Measurements from ENCODE around the gene SEMA7A.
"Not testable (repeated sequence)": the region's sequence is repeated elsewhere in the genome, so short reads cannot be mapped to it uniquely, and the experiment has no call there.

Gene SEMA7A

DNA sequence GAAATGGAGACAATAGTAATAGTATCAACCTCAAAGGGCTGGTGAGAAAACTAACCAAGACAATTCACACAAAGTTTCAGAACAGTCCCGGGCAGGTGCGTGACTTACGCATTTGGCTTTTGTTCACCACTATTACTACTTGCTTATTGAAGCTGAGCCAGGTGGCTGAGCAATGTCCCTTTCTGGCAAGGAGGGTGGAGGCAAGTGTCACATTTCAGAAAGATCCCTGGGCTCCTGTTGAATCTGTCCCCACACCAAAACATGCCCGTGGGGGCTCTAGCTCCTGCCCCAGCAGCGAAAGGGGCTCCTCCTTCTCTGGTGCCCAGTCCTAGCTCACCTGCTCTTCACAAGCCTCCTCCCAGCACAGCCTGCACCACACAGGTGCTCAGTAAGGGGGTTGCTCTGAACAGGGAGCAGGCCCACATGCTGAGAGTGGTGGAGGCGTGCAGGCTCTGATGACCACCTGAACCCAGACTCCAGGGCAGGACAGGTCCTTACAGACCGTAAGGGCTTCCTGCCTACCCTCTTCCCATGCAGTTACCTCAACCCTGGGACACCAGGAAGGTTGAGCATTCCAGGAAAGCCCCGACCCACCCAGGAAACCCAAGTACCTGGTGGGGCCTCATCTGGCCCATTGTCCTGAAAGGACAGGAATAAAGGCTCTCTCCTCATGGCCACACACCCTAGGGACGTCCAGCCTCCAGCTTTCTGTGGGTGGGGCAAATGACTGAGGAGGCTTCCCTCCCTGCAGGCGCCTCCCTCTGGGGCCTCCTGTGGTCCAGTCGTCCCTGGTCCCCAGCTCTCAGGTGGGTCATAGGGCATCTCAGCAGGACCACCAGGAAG is 32.6 kb downstream of the SEMA7A start:
- DNase-seq (ENCODE audit: low read depth in 4 of 4, low spot score in 1 of 4) = no peak

- DNase-seq (ENCODE audit: low read depth in 4 of 4, low spot score in 1 of 4) = no peak
Measured at GRCh38 chr15:74400313-74400860, 33.4 kb downstream of the SEMA7A start.

DNA sequence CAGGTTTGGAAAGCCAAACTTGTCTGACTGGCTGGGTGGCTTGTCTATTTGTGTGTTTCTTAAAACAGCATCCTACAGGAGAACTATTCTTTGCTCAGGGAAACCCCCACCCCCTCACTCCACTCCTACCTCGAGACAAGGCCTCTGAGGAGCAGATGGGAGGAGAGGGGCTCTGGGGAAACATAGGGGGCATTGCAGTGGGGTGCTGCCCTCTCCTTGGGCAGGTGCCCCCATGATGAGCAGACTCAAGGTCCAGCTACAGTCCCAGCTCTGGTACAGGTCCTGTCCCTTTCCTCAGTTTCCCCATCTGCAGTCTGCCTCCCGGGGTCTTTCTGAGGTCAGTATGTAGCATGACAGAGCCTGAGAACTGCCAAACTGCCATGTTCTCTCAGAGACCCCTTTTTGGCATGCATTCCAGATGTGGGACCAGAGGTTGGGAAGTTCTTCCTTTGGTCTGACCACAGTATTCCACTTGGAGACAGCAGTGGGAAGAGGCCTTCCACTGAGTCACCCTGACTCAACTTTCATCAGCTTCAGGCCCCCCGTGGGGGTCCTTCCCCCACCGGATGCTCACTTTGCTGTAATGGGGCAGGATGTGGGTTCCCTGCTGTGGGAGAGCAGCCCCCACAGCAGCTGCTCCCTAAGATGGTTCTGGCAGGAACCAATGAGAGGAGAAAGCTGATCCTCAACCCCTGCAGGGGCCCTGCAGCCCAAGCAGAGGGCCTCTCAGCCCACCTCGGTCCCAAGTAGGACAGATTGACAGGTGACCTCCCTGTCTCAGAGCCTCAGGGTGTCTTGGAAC is 34.0 kb downstream of the SEMA7A start:
- DNase-seq (ENCODE audit: low read depth in 4 of 4, low spot score in 1 of 4) = peak in 1 of 4 experiments; percentile 58

DNA sequence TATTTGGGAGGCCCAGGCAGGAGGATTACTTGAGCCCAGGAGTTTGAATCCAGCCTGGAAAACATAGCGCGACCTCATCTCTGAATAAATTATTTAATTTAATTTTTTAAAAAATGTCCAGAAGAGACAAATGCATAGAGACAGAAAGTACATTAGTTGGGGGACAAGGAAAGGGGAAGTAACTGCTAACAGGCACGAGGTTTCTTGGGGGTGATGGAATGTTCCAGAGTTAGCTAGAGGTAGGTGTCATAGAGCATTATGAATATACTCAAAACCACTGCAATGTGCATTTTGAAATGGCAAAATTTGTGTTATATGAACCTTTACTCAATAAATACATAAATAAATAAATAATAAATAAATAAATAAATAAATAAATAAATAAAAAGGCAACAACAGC is 34.7 kb downstream of the SEMA7A start:
- no peak for DNase-seq (ENCODE audit: low read depth in 4 of 4, low spot score in 1 of 4)

DNA sequence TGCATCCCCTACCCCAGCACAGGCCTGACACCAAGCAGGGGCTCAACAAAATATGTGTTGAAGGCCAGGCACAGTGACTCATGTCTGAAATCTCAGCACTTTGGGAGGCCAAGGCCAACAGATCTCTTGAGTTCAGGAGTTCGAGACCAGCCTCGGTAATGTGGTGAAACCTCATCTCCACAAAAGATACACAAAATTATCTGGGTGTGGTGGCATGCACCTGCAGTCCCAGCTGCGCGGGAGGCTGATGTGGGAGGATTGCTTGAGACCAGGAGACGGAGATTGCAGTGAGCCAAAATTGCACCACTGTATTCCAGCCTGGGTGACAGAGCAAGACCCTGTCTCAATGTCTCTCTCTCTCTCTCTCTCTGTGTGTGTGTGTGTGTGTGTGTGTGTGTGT is 35.6 kb downstream of the SEMA7A start:
- DNase-seq (ENCODE audit: low read depth in 4 of 4, low spot score in 1 of 4) = no peak

DNA sequence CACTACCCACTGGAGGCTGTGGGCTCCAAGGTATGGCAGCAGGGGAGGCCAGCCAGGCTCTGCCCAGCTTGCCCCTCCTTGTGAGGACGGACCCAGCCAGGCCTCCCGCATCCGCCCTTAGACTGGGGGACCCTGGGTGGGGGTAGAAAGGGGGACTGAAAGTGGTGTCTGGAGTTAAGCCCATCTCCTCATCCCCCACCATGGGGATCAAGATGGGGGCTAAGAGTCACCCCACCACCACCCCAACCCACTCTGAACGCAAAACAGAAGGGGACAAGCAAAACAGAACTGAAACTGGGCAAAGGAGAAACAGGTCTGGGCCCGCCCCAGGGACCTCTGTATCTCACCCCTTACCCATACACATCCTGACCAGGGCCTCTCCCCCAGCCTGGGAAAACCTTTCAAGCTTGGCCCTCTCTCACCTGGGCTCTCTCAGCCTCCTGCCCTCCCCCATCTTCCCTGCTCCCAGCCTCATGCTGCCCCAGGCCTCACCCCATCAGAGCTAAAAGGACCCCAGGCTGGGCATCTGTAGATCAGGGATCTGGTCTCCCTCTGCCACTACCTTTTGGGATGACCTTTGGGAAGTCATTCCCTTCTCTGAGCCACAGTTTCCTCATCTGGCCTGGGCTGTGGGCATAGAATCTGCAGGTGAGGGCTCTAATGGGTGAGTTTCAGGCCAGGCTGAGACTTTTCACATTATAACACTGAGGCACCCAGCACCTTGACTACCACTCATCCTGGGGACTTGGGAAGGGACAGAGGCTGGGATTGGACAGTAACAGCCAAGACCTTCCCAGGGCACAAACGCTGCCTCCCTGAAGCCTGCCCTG is 36.3 kb downstream of the SEMA7A start:
- no peak for DNase-seq (ENCODE audit: low read depth in 4 of 4, low spot score in 1 of 4)

GRCh38 chr15:74396445-74397238 is 37.1 kb downstream of the SEMA7A start:
- DNase-seq (ENCODE audit: low read depth in 4 of 4, low spot score in 1 of 4) = peak in 1 of 4 experiments; percentile 42

- no peak for DNase-seq (ENCODE audit: low read depth in 4 of 4, low spot score in 1 of 4)
Measured at GRCh38 chr15:74396146-74396438, 37.7 kb downstream of the SEMA7A start.

DNA sequence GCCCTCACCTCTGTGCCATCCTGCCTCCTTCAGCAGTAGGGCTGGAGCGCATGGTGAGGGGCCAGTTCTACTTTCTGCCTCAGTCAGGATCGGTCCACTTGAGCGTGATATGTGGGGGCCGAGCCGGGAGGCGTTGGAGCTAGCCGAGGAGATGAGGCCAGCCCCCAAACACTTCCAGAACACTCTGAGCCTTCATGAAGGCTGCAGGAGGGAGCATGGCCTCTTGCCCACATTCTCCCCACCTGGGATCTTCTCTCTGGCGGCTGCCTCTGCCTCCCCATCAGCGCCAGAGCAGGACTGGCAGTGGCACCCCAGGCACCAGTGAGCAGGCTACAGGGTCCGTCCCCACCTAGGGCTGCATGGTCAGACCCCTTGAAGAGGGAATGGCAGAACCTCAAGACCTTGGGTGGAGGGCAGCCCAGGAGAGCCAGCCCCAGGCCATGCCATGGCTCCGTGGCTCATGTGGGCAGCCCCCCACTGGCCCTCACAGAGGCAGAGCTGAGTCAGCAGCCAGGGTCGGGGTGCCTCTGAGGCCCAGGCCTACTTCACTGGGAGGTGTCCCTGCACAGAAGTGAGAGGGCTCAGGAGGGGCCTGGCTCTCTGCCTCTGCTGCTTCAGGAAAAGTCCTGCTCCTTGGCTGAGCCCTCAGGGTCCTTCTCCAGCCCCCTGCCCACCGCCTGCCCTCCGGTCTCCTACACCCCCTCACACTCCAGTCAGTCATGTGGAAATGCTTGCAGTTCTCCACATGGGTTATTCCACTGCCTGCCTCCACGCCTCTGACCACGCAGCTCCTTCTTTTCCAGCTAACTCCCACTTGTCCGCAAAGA is 38.2 kb downstream of the SEMA7A start:
- no peak for DNase-seq (ENCODE audit: low read depth in 4 of 4, low spot score in 1 of 4)

- DNase-seq (ENCODE audit: low read depth in 4 of 4, low spot score in 1 of 4) = no peak
Measured at GRCh38 chr15:74394090-74394846, 39.5 kb downstream of the SEMA7A start.

GRCh38 chr15:74393423-74393822 is 40.3 kb downstream of the SEMA7A start:
- no peak for DNase-seq (ENCODE audit: low read depth in 4 of 4, low spot score in 1 of 4)

- no peak for DNase-seq (ENCODE audit: low read depth in 4 of 4, low spot score in 1 of 4)
Measured at GRCh38 chr15:74392902-74393301, 40.9 kb downstream of the SEMA7A start.

- DNase-seq (ENCODE audit: low read depth in 4 of 4, low spot score in 1 of 4) = no peak
Measured at GRCh38 chr15:74392451-74392830, 41.3 kb downstream of the SEMA7A start.

DNA sequence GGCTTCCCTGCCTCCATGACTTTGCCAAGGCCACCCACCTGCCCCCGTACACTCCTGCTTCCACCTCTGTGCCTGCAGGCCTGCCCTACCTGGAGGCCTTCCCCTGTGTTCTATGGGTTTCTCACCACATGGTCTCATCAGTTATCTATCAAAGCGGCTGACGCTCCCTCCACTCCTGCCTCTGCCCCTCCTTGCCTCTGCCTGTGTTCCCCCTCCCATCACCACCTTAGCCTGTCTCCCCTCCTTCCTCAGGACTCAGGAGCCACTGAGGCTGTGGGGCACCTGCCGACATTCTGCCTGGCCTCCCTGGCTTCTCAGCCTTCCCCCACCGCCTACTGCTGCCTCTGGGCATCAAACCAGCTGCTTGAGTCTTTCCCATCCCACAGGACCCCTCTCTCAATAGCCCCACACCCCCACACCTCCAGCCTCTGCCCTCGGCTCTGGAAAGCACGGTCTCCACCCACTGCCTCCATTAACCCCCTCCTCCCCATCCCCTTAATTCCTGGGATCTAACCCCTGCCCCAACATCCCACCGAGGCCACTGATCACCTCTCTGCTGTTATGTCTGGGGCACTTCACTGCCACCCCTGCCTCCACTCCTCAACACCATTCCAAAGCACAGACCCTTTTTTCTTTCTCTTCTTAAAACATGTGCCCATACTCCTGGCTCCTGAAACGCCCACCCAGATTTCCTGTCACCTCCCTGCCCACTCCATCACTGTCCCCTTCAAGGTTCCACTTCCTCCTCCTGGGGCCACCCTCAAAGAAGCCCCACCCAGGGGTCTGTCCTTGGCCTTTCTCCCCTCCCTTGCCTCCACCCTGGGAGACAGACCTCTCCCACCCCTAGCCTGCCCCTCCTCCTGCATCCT is 41.9 kb downstream of the SEMA7A start:
- DNase-seq (ENCODE audit: low read depth in 4 of 4, low spot score in 1 of 4) = no peak

DNA sequence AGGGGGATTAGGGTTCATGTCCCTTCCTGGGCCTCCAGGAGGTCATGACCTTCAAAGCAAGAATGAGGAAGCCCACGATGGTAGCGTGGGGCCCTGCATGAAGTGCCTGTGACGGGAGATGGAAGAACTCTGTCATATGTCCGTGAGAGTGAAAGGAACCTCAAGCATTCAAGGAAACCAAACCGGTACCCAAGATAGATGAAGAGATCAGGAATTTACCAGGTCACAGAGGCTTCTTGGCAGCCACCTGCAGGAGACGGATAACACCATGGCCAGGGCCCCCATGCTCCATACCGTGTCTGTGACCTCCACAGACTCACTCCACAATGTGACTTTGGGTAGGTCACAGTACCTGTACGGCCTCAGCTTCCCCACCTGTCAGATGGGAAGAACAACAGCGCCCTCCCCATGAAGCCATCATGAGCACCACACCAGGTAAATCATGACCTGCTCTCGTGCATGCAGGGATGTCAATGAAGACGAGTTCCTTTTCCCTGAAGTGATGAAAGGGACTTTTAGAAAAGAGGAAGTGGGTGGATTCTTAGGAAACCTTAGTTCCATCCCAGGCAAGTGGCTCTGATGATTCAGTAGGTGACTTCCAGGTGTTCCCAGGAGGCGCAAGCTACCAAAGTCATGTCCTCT is 43.0 kb downstream of the SEMA7A start:
- no peak for DNase-seq (ENCODE audit: low read depth in 4 of 4, low spot score in 1 of 4)

- not testable (repeated sequence) for DNase-seq (ENCODE audit: low read depth in 4 of 4, low spot score in 1 of 4)
Measured at GRCh38 chr15:74390049-74390646, 43.6 kb downstream of the SEMA7A start.
